GM12891 (cell line): ENCODE data around the gene PCDHB6.

Source experiments
- POLR2A ChIP-seq: IDR thresholded peaks from 2 replicates; pipeline ENCODE4 v1.6.1; 2011; ENCODE audit warnings: low read depth, low read length, control low read depth
- POLR2AphosphoS5 ChIP-seq: IDR thresholded peaks from 2 replicates; pipeline ENCODE4 v1.6.1; 2011; ENCODE audit warnings: low read depth, low read length, control low read depth
- TAF1 ChIP-seq: IDR thresholded peaks from 2 replicates; pipeline ENCODE4 v1.6.1; 2011; ENCODE audit warnings: low read depth, low read length, control low read depth

GRCh38 chr5:141175933-141176332 is 26.1 kb downstream of the PCDHB6 start:
- TF ChIP-seq TAF1: no peak
- TF ChIP-seq POLR2A: no peak
- no peak for TF ChIP-seq POLR2AphosphoS5
